Progenitor cell of endocrine pancreas (in vitro differentiated cells): ENCODE measurements around the gene PLXNB2. TPM values are rescaled to one million over a fixed set of nuclear protein-coding genes. Genes with fewer than 3 reads are reported as not detected.

Experiments used
- DNase-seq: peaks from one replicate; pipeline ENCODE4 v3.0.0; 2021; ENCODE audit warnings: low spot score; ENCODE audit not compliant: unreplicated experiment
- H3K27ac Mint-ChIP-seq: 2 replicates; pipeline ENCODE4 v1.8.0; 2021; ENCODE audit warnings: mild to moderate bottlenecking, moderate library complexity, mixed read lengths
- H3K27me3 Mint-ChIP-seq: 2 replicates; pipeline ENCODE4 v1.8.0; 2021; ENCODE audit warnings: mixed read lengths
- H3K36me3 Mint-ChIP-seq: 2 replicates; pipeline ENCODE4 v1.8.0; 2022; ENCODE audit warnings: mixed read lengths; ENCODE audit not compliant: insufficient read depth
- H3K4me1 Mint-ChIP-seq: 2 replicates; pipeline ENCODE4 v1.8.0; 2021; ENCODE audit warnings: low read depth, mixed read lengths
- H3K4me3 Mint-ChIP-seq: 2 replicates; pipeline ENCODE4 v1.8.0; 2021; ENCODE audit warnings: low read depth, mild to moderate bottlenecking, moderate library complexity, mixed read lengths
- H3K9me3 Mint-ChIP-seq: 2 replicates; pipeline ENCODE4 v1.8.0; 2021; ENCODE audit warnings: low read depth, mixed read lengths
- CTCF ChIP-seq: fragments of 200-600 bp; sonication (generic); IDR thresholded peaks from one replicate; pipeline ENCODE4 v1.5.0; 2021; ENCODE audit warnings: antibody characterized with exemption, mild to moderate bottlenecking; ENCODE audit not compliant: unreplicated experiment
- total RNA-seq: library from RNA; stranded (reverse); gene quantifications from 2 replicates; pipeline ENCODE4 v1.2.1, GENCODE V29; 2021

Gene PLXNB2
- total RNA-seq, 1 donor from 2014 or later: 182 TPM

- DNase-seq: no peak
- Mint-ChIP-seq H3K9me3 (no peaks in the 10 kb centered on the region), H3K27me3 (peaks cover 3% of the 10 kb centered on the region)
These were observed 8.1 kb upstream of the PLXNB2 start for GRCh38 chr22:50315289-50316113.

GRCh38 chr22:50314455-50315288 is 7.2 kb upstream of the PLXNB2 start:
- TF ChIP-seq CTCF: no peak
- Mint-ChIP-seq H3K4me3 (no peak overlapping the region), H3K36me3 (peaks cover 6% of the 10 kb centered on the region), H3K27me3 (peaks cover 3% of the 10 kb centered on the region), H3K9me3 (no peaks in the 10 kb centered on the region), H3K27ac (no peak overlapping the region), H3K4me1 (no peaks in the 10 kb centered on the region)
- DNase-seq: no peak

More at GRCh38 chr22:50315289-50316113, 8.1 kb upstream of the PLXNB2 start:
- Mint-ChIP-seq H3K4me3 (no peak overlapping the region), H3K36me3 (peaks cover 6% of the 10 kb centered on the region), H3K27ac (no peak overlapping the region), H3K4me1 (no peaks in the 10 kb centered on the region)
- no peak for TF ChIP-seq CTCF

- no peak for DNase-seq
- Mint-ChIP-seq H3K27ac (no peak overlapping the region), H3K9me3 (no peaks in the 10 kb centered on the region), H3K36me3 (peaks cover 6% of the 10 kb centered on the region), H3K27me3 (peaks cover 3% of the 10 kb centered on the region), H3K4me3 (no peak overlapping the region), H3K4me1 (no peaks in the 10 kb centered on the region)
- TF ChIP-seq CTCF: no peak
These were observed 6.6 kb upstream of the PLXNB2 start for GRCh38 chr22:50314081-50314454.

GRCh38 chr22:50313600-50313999 is 6.2 kb upstream of the PLXNB2 start:
- H3K4me1 Mint-ChIP-seq: peaks cover 2% of the 10 kb centered on the region
- H3K27me3 Mint-ChIP-seq: peaks cover 3% of the 10 kb centered on the region
- peaks cover 6% of the 10 kb centered on the region for H3K36me3 Mint-ChIP-seq
- no peak overlapping the region for H3K27ac Mint-ChIP-seq
- TF ChIP-seq CTCF: no peak
- no peak overlapping the region for H3K4me3 Mint-ChIP-seq
- H3K9me3 Mint-ChIP-seq: no peaks in the 10 kb centered on the region
- DNase-seq: no peak

GRCh38 chr22:50313021-50313420 is 5.6 kb upstream of the PLXNB2 start:
- peaks cover 6% of the 10 kb centered on the region for H3K36me3 Mint-ChIP-seq
- no peak overlapping the region for H3K4me3 Mint-ChIP-seq
- no peak for DNase-seq
- peaks cover 3% of the 10 kb centered on the region for H3K27me3 Mint-ChIP-seq
- H3K9me3 Mint-ChIP-seq: no peaks in the 10 kb centered on the region
- H3K4me1 Mint-ChIP-seq: peaks cover 2% of the 10 kb centered on the region
- no peak for TF ChIP-seq CTCF
- H3K27ac Mint-ChIP-seq: no peak overlapping the region
